Effector memory CD4-positive, alpha-beta T cell (primary cell): Measurements from ENCODE around the gene TRPV5.
"Not testable (repeated sequence)": the region's sequence is repeated elsewhere in the genome, so short reads cannot be mapped to it uniquely, and the experiment has no call there.

Experiments used
- DNase-seq, 3 donors: peaks; one replicate each; pipeline ENCODE4 v3.0.0-alpha.2; 2020
- H3K27ac ChIP-seq: 2 replicates; pipeline ENCODE4 v1.7.0; 2013; ENCODE audit warnings: mild to moderate bottlenecking, low read length, moderate library complexity; ENCODE audit not compliant: insufficient read depth, poor library complexity, severe bottlenecking
- H3K27me3 ChIP-seq: replicated peaks from 2 replicates; pipeline ENCODE4 v1.7.0; 2013; ENCODE audit warnings: mild to moderate bottlenecking, low read length; ENCODE audit not compliant: insufficient read depth, control insufficient read depth, poor library complexity, severe bottlenecking
- H3K36me3 ChIP-seq: 2 replicates; pipeline ENCODE4 v1.7.0; 2013; ENCODE audit warnings: mild to moderate bottlenecking, low read length, moderate library complexity; ENCODE audit not compliant: control insufficient read depth, insufficient read depth
- H3K4me1 ChIP-seq: 2 replicates; pipeline ENCODE4 v1.7.0; 2013; ENCODE audit warnings: low read length, mild to moderate bottlenecking; ENCODE audit not compliant: control insufficient read depth, insufficient read depth, poor library complexity, severe bottlenecking
- H3K4me3 ChIP-seq: 2 replicates; pipeline ENCODE4 v1.7.0; 2013; ENCODE audit warnings: low read length, low read depth, mild to moderate bottlenecking; ENCODE audit not compliant: insufficient read depth, poor library complexity, severe bottlenecking
- H3K9me3 ChIP-seq: 2 replicates; pipeline ENCODE4 v1.7.0; 2013; ENCODE audit warnings: mild to moderate bottlenecking, low read length, moderate library complexity; ENCODE audit not compliant: control insufficient read depth
- total RNA-seq, 3 donors: gene quantifications; one replicate each; lab custom pipeline; 2026; lab: John Stamatoyannopoulos, UW

Gene TRPV5
- 0 to 0.39 (median 0) reads per million in 3 donors for total RNA-seq

GRCh38 chr7:142933624-142934023, at the start of gene TRPV5:
Gene TRPV5 (minus strand): TSS chr7:142933746. CDS start chr7:142933459, 287 bp downstream.
- no peak for DNase-seq
- H3K27me3 ChIP-seq: no peaks in the 10 kb centered on the region
- no peaks in the 10 kb centered on the region for H3K36me3 ChIP-seq
- H3K4me3 ChIP-seq: no peak within 1 kb of the TSS
- H3K27ac ChIP-seq: no peak within 1 kb of the TSS
- H3K4me1 ChIP-seq: no peaks in the 10 kb centered on the region
- H3K9me3 ChIP-seq: no peaks in the 10 kb centered on the region

- H3K27ac ChIP-seq, DNase-seq, H3K4me1 ChIP-seq, H3K27me3 ChIP-seq, H3K4me3 ChIP-seq, H3K36me3 ChIP-seq, H3K9me3 ChIP-seq: not testable (repeated sequence)
These were observed 44.9 kb upstream of the TRPV5 start for GRCh38 chr7:142978402-142978801.

- no peaks in the 10 kb centered on the region for H3K4me1 ChIP-seq
- no peaks in the 10 kb centered on the region for H3K9me3 ChIP-seq
- H3K4me3 ChIP-seq: no peak overlapping the region
- no peak for DNase-seq
- no peaks in the 10 kb centered on the region for H3K27me3 ChIP-seq
- H3K36me3 ChIP-seq: no peaks in the 10 kb centered on the region
- H3K27ac ChIP-seq: no peak overlapping the region
These were observed 41.1 kb upstream of the TRPV5 start for GRCh38 chr7:142974626-142975025.

- Histone ChIP-seq H3K4me1 (no peaks in the 10 kb centered on the region), H3K9me3 (no peaks in the 10 kb centered on the region), H3K4me3 (no peak overlapping the region), H3K27me3 (no peaks in the 10 kb centered on the region), H3K36me3 (no peaks in the 10 kb centered on the region), H3K27ac (no peak overlapping the region)
- DNase-seq: no peak
These were observed 35.6 kb upstream of the TRPV5 start for GRCh38 chr7:142969183-142969582.

GRCh38 chr7:142968229-142968628, 34.7 kb upstream of the TRPV5 start:
- Histone ChIP-seq H3K27me3 (no peaks in the 10 kb centered on the region), H3K9me3 (no peaks in the 10 kb centered on the region), H3K4me3 (no peak overlapping the region), H3K4me1 (no peaks in the 10 kb centered on the region), H3K36me3 (no peaks in the 10 kb centered on the region), H3K27ac (no peak overlapping the region)
- no peak for DNase-seq

- H3K36me3 ChIP-seq: no peaks in the 10 kb centered on the region
- no peaks in the 10 kb centered on the region for H3K4me1 ChIP-seq
- DNase-seq: no peak
- no peaks in the 10 kb centered on the region for H3K27me3 ChIP-seq
- H3K9me3 ChIP-seq: no peaks in the 10 kb centered on the region
- no peak overlapping the region for H3K27ac ChIP-seq
- no peak overlapping the region for H3K4me3 ChIP-seq
These were observed 31.1 kb upstream of the TRPV5 start for GRCh38 chr7:142964502-142965246.

GRCh38 chr7:142963993-142964392, 30.4 kb upstream of the TRPV5 start:
- Histone ChIP-seq H3K27me3 (no peaks in the 10 kb centered on the region), H3K4me3 (no peak overlapping the region), H3K4me1 (no peaks in the 10 kb centered on the region), H3K9me3 (no peaks in the 10 kb centered on the region), H3K36me3 (no peaks in the 10 kb centered on the region), H3K27ac (no peak overlapping the region)
- DNase-seq: no peak

GRCh38 chr7:142962991-142963390, 29.4 kb upstream of the TRPV5 start:
- H3K9me3 ChIP-seq: no peaks in the 10 kb centered on the region
- no peak overlapping the region for H3K4me3 ChIP-seq
- no peak overlapping the region for H3K27ac ChIP-seq
- DNase-seq: no peak
- no peaks in the 10 kb centered on the region for H3K36me3 ChIP-seq
- no peaks in the 10 kb centered on the region for H3K27me3 ChIP-seq
- no peaks in the 10 kb centered on the region for H3K4me1 ChIP-seq

GRCh38 chr7:142961973-142962926, 28.7 kb upstream of the TRPV5 start, which contains the start of gene KEL:
Gene KEL (minus strand): TSS chr7:142962363. CDS start chr7:142962206, 157 bp downstream.
- H3K27ac ChIP-seq: no peak within 1 kb of the TSS
- no peak within 1 kb of the TSS for H3K4me3 ChIP-seq
- no peaks in the 10 kb centered on the region for H3K4me1 ChIP-seq
- no peaks in the 10 kb centered on the region for H3K36me3 ChIP-seq
- no peak for DNase-seq
- no peaks in the 10 kb centered on the region for H3K9me3 ChIP-seq
- no peaks in the 10 kb centered on the region for H3K27me3 ChIP-seq

- no peaks in the 10 kb centered on the region for H3K9me3 ChIP-seq
- H3K27ac ChIP-seq: no peak overlapping the region
- H3K27me3 ChIP-seq: no peaks in the 10 kb centered on the region
- DNase-seq: no peak
- no peak overlapping the region for H3K4me3 ChIP-seq
- no peaks in the 10 kb centered on the region for H3K4me1 ChIP-seq
- H3K36me3 ChIP-seq: no peaks in the 10 kb centered on the region
These were observed 28.0 kb upstream of the TRPV5 start for GRCh38 chr7:142961595-142961972.
